Retinal pigment epithelial cell (primary cell): ENCODE results near the gene KLK12.

ENCODE experiments used
- DNase-seq: peaks from one replicate; pipeline ENCODE4 v3.0.0-alpha.2; 2010; ENCODE audit warnings: low read depth
- H3K4me3 ChIP-seq: 2 replicates; pipeline ENCODE4 v1.5.1; 2011; ENCODE audit warnings: mild to moderate bottlenecking, low read length, control low read depth, moderate library complexity
- CTCF ChIP-seq: conservative IDR thresholded peaks from 2 replicates; pipeline ENCODE4 v1.5.1; 2011; ENCODE audit warnings: low read depth, low read length, control low read depth, inconsistent platforms

KLK12 gene

DNA sequence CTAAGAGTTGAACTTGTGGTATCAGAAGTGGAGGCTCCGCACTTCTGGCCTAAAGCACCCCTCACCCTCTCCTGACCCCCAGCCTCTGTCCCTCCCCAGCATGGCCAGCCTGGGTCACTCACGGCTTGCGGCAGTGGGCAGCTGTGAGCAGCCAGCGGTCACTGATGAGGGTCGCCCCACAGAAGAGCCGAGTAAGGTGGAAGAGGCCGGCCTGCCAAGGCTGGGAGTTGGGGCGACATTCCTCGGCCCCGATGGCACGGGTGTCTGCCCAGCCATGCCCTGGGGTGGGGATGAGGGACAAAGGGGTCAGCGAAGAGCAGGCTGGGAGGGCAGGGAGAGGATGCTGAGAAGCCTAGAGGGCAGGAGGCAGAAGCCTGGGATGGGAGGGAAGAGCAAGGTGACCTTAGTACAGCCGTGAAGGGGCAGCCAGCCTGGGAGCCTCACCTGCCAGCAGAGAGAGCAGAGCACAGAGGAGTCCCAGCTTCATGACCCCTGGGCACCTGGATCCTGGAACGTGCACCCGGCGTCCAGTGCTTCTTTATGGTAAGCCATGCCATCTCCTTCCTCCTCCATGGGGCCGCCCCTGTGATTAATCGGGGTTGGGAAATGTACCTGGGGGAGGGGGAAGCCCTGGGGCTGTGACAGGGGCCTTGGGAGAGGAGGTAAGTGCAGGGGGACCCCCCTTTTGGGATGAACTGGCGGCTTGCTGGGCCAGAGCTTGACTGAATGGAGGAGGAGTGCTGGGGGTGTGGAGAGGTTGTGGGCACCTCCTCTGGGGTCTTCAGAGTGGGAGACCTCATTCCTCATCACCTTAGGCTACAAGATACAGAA lies 25.5 kb downstream of the KLK12 start:
- no peak for DNase-seq
- no peak overlapping the region for H3K4me3 ChIP-seq
- no peak for TF ChIP-seq CTCF

DNA sequence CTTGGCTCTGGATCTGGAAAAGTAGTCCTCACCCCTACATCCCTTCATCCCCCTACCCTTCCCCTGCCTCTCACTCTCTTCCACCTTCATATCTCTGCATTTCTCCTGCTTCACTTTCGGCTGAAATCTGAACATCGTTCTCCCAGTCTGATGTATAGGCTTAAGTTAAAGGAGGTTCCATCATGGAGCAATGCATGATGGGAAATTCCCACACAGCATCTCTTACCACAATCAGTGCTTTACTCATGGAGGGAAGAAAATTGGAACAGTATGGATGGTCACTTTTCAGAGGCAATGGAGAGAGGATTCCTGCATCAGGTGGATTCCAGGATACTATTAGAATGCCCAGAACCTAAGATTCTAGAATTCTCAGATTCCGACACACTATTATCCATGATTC lies 27.3 kb downstream of the KLK12 start:
- H3K4me3 ChIP-seq = no peak overlapping the region
- no peak for TF ChIP-seq CTCF
- DNase-seq = no peak

GRCh38 chr19:51006406-51006805 lies 28.4 kb downstream of the KLK12 start:
- H3K4me3 ChIP-seq = no peak overlapping the region
- no peak for TF ChIP-seq CTCF
- DNase-seq = no peak

DNA sequence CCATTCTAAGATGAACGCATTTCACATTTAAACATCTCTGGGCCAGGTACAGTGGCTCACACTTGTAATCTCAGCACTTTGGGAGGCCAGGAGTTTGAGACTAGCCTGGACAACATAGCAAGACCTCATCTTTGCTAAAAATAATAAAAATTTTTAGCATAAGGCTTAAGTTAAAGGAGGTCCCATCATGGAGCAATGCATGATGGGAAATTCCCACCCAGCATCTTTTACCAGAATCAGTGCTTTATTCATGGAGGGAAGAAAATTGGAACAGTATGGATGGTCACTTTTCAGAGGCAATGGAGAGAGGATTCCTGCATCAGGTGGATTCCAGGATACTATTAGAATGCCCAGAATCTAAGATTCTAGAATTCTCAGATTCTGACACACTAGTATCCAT lies 29.6 kb downstream of the KLK12 start:
- no peak overlapping the region for H3K4me3 ChIP-seq
- no peak for DNase-seq
- no peak for TF ChIP-seq CTCF

GRCh38 chr19:51003316-51003715 lies 31.5 kb downstream of the KLK12 start:
- H3K4me3 ChIP-seq = no peak overlapping the region
- TF ChIP-seq CTCF = no peak
- DNase-seq = no peak

- no peak overlapping the region for H3K4me3 ChIP-seq
- no peak for DNase-seq
- no peak for TF ChIP-seq CTCF
Observed at GRCh38 chr19:51002542-51003311, 32.1 kb downstream of the KLK12 start.
